Measurements from ENCODE around the gene CIC. TPM values are rescaled to one million over a fixed set of nuclear protein-coding genes. Genes with fewer than 3 reads are reported as not detected.

The CIC gene
- polyA plus RNA-seq, 2 of the 4 experiments (the other 2 are of a cell fraction) = 7.2 to 56.4 TPM

DNA sequence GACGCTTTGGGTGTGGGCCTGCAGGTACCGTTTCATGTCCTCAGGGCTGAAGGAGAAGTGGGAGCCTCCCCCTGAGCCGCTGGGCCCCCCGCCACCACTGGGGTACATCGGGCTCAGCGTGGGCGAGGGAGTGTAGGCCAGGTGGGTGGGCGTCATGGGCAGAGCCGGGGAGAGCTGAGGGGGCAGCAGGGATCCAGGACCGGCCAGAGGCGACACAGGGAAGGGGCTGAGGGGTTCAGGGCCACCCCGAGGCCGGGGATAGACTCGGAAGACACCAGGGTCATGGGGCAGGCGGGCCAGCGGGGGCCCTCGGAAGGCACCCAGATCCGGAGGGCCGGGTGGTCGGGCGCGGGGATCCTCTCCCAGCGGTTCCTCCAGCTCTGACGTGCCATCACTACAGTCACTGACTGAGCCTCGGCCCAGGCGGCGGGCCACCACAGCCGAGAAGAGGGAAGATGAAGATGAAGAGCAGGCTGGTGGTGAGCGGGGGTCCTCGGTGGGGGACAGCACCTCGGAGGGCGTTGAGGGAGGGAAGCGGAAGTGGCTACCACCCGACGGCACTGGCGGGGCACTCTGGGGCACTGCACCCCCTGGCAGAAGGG, 19.8 kb upstream of the CIC start:
- CTCF ChIA-PET = interaction anchor here (0.6 to 21.7 kb wide), 10 partner anchors 9 to 141 kb away, joined by 3 to 616 read pairs (median 26); partner anchors contain the start of genes CIC, PAFAH1B3, POU2F2 and PRR19
- peaks cover 81% of the 10 kb centered on the region for H3K4me1 ChIP-seq
- no peak for DNase-seq (ENCODE audit: low read depth in 1 of 2, low spot score in 1 of 2)
- no peak overlapping the region for H3K4me2 ChIP-seq
- H3K27ac ChIP-seq = no peak overlapping the region
- POLR2A ChIA-PET = interaction anchor here (0.8 kb wide), 1 partner anchor 30 kb away, joined by 3 read pairs; the partner anchor contains the start of gene ZNF526
- no peak for FAIRE-seq
- H3K4me3 ChIP-seq = no peak overlapping the region
- ATAC-seq = no peak
- WGBS (ENCODE audit: missing lambda C conversion rate) = 92% methylated on average over 36 of the region's 36 CpGs
- no peaks in the 10 kb centered on the region for H3K9me3 ChIP-seq
- TF ChIP-seq KDM5A (IDR thresholded peaks at IDR 0.05) = no peak
- no peak for TF ChIP-seq TP53 (CRISPR knock-in tag; IDR thresholded peaks at IDR 0.05)
- TF ChIP-seq RNF2 (IDR thresholded peaks at IDR 0.05; ENCODE audit: borderline replicate concordance, low read depth) = no peak
- TF ChIP-seq GATA3 (IDR thresholded peaks at IDR 0.05; ENCODE audit: borderline replicate concordance) = no peak
- no peak for TF ChIP-seq CHD2 (IDR thresholded peaks at IDR 0.05; ENCODE audit: low read length, partially characterized antibody)
- TF ChIP-seq POLR2AphosphoS2 (conservative IDR thresholded peaks at IDR 0.05; ENCODE audit: low read length) = no peak
- TF ChIP-seq HOXA7 (CRISPR knock-in tag; IDR thresholded peaks at IDR 0.05) = no peak
- TF ChIP-seq SREBF2 (IDR thresholded peaks at IDR 0.05) = no peak

DNA sequence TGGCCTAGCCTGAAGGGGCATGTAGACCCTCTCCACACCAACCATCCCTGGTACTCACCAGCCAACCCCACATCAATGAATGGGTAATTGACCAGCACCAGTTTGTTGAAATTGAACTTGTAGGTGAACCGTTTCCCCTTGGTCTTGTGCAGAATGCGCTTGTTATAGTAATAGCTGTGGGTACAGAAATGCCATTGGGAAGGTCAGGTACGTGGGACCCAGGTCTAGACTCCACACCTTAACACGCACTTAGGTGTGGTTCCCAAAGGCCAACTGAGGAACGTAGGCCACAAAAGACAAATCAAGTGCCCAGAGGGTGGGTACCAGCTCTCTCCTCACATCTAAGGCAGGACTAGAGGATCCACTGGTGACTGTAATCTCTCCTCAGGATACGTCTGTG, 19.3 kb upstream of the CIC start:
- Histone ChIP-seq H3K4me3 (no peak overlapping the region), H3K27ac (peak overlapping the region in 1 of 2 experiments; percentile 94; a peak in 3 of 6 replicates), H3K4me2 (peak overlapping the region; percentile 92; the same call in 1 of the 3 replicates), H3K4me1 (peaks cover 81% of the 10 kb centered on the region), H3K9me3 (no peaks in the 10 kb centered on the region)
- ChIA-PET CTCF (interaction anchor here (0.6 to 21.7 kb wide), 11 partner anchors 9 to 141 kb away, joined by 3 to 616 read pairs (median 7); partner anchors contain the start of genes CIC, PAFAH1B3, POU2F2 and PRR19), POLR2A (no interaction called here)
- no peak for ATAC-seq
- TF ChIP-seq HEYL (CRISPR knock-in tag; IDR thresholded peaks at IDR 0.05) = no peak
- TF ChIP-seq POLR2AphosphoS2 (conservative IDR thresholded peaks at IDR 0.05; ENCODE audit: low read length) = 0 out of 2 replicates have a peak, but pooled peaks have one; percentile 43
- no peak for DNase-seq (ENCODE audit: low read depth in 1 of 2, low spot score in 1 of 2)
- WGBS (ENCODE audit: missing lambda C conversion rate) = 87% methylated on average over 6 of the region's 6 CpGs
- FAIRE-seq = no peak

DNA sequence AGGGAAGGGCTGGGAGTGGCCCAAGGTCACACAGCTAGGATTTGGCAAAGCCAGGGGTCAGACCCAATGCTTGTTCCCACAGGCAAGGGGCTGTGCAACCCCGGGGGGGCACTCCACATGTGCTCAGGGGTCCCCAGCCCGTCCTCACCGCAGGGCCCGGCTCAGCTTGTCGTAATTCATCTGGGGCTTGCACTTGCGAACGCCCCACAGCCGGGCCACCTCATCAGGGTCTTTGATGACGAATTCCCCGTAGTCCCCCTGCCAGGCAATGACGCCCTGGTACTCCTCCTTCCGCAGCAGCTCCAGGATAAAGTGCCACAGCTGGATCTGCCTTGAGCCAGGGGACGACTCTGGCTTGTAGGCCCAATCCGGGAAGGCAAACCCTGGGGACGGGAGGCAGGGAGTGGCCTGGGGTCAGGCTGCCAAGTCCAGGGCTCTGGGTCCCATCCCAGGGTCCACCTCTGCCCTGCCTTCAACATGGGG, 18.8 kb upstream of the CIC start:
- Histone ChIP-seq H3K4me3 (no peak overlapping the region), H3K4me2 (peak overlapping the region; percentile 92), H3K27ac (peak overlapping the region; percentile 94 to 96), H3K9me3 (no peaks in the 10 kb centered on the region), H3K4me1 (peaks cover 76% of the 10 kb centered on the region)
- TF ChIP-seq, protein P1, sequence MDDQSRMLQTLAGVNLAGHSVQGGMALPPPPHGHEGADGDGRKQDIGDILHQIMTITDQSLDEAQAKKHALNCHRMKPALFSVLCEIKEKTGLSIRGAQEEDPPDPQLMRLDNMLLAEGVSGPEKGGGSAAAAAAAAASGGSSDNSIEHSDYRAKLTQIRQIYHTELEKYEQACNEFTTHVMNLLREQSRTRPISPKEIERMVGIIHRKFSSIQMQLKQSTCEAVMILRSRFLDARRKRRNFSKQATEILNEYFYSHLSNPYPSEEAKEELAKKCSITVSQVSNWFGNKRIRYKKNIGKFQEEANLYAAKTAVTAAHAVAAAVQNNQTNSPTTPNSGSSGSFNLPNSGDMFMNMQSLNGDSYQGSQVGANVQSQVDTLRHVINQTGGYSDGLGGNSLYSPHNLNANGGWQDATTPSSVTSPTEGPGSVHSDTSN (IDR thresholded peaks at IDR 0.05) = no peak
- TF ChIP-seq SMC3 (IDR thresholded peaks at IDR 0.05) = no peak
- no peak for TF ChIP-seq TP53 (CRISPR knock-in tag; IDR thresholded peaks at IDR 0.05)
- TF ChIP-seq, protein P2, sequence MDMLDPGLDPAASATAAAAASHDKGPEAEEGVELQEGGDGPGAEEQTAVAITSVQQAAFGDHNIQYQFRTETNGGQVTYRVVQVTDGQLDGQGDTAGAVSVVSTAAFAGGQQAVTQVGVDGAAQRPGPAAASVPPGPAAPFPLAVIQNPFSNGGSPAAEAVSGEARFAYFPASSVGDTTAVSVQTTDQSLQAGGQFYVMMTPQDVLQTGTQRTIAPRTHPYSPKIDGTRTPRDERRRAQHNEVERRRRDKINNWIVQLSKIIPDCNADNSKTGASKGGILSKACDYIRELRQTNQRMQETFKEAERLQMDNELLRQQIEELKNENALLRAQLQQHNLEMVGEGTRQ (IDR thresholded peaks at IDR 0.05) = no peak
- TF ChIP-seq, protein P3, sequence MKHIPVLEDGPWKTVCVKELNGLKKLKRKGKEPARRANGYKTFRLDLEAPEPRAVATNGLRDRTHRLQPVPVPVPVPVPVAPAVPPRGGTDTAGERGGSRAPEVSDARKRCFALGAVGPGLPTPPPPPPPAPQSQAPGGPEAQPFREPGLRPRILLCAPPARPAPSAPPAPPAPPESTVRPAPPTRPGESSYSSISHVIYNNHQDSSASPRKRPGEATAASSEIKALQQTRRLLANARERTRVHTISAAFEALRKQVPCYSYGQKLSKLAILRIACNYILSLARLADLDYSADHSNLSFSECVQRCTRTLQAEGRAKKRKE (CRISPR knock-in tag; IDR thresholded peaks at IDR 0.05; ENCODE audit: low read depth) = no peak
- no peak for TF ChIP-seq RFX5 (IDR thresholded peaks at IDR 0.05)
- no peak for TF ChIP-seq EHMT2 (IDR thresholded peaks at IDR 0.05; ENCODE audit: low read depth)
- TF ChIP-seq CBX8 (IDR thresholded peaks at IDR 0.05) = no peak
- no peak for TF ChIP-seq RCOR1 (IDR thresholded peaks at IDR 0.05; ENCODE audit: low read depth, low read length)
- TF ChIP-seq, protein P4, sequence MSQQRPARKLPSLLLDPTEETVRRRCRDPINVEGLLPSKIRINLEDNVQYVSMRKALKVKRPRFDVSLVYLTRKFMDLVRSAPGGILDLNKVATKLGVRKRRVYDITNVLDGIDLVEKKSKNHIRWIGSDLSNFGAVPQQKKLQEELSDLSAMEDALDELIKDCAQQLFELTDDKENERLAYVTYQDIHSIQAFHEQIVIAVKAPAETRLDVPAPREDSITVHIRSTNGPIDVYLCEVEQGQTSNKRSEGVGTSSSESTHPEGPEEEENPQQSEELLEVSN (IDR thresholded peaks at IDR 0.05; ENCODE audit: borderline replicate concordance, low read depth) = no peak
- no peak for TF ChIP-seq POLR2AphosphoS2 (conservative IDR thresholded peaks at IDR 0.05; ENCODE audit: low read length)
- TF ChIP-seq, protein P5, sequence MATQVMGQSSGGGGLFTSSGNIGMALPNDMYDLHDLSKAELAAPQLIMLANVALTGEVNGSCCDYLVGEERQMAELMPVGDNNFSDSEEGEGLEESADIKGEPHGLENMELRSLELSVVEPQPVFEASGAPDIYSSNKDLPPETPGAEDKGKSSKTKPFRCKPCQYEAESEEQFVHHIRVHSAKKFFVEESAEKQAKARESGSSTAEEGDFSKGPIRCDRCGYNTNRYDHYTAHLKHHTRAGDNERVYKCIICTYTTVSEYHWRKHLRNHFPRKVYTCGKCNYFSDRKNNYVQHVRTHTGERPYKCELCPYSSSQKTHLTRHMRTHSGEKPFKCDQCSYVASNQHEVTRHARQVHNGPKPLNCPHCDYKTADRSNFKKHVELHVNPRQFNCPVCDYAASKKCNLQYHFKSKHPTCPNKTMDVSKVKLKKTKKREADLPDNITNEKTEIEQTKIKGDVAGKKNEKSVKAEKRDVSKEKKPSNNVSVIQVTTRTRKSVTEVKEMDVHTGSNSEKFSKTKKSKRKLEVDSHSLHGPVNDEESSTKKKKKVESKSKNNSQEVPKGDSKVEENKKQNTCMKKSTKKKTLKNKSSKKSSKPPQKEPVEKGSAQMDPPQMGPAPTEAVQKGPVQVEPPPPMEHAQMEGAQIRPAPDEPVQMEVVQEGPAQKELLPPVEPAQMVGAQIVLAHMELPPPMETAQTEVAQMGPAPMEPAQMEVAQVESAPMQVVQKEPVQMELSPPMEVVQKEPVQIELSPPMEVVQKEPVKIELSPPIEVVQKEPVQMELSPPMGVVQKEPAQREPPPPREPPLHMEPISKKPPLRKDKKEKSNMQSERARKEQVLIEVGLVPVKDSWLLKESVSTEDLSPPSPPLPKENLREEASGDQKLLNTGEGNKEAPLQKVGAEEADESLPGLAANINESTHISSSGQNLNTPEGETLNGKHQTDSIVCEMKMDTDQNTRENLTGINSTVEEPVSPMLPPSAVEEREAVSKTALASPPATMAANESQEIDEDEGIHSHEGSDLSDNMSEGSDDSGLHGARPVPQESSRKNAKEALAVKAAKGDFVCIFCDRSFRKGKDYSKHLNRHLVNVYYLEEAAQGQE (IDR thresholded peaks at IDR 0.05) = no peak
- POLR2A ChIA-PET = no interaction called here
- ATAC-seq = no peak
- WGBS (ENCODE audit: missing lambda C conversion rate) = 88% methylated on average over 15 of the region's 15 CpGs
- CTCF ChIA-PET = interaction anchor here (0.6 to 21.7 kb wide), 13 partner anchors 10 to 151 kb away, joined by 3 to 616 read pairs (median 7); partner anchors contain the start of genes CIC, PAFAH1B3, POU2F2 and PRR19
- FAIRE-seq = peak; percentile 49
- no peak for DNase-seq (ENCODE audit: low read depth in 1 of 2, low spot score in 1 of 2)

Data from A549 (cell line).